Measurements from ENCODE around the gene ZEB1. TPM values are rescaled to one million over a fixed set of nuclear protein-coding genes. Genes with fewer than 3 reads are reported as not detected.

Gene ZEB1
- total RNA-seq (2021) (1.0 and 1.4 TPM in 2 replicates), Bru-seq, nascent RNA (percentile 33 among the genes with signal in this experiment), BruChase-seq, experiment 1, labeled RNA remaining after a 2-hour chase (percentile 43 among the genes with signal in this experiment), BruChase-seq, experiment 2, labeled RNA remaining after a 6-hour chase (percentile 52 among the genes with signal in this experiment)
- long read RNA-seq, result 0 reads

GRCh38 chr10:31318854-31319601 is at the start of gene ZEB1:
Gene ZEB1 (plus strand): TSS chr10:31319216. CDS start chr10:31319235, 19 bp downstream.
- no peaks in the 10 kb centered on the region for H3F3A ChIP-seq (ENCODE audit: insufficient read depth, low read depth)
- ChIA-PET CTCF (no interaction called here), POLR2A (ENCODE audit: unreplicated experiment) (no interaction called here)
- intact Hi-C loops (cut with micrococcal nuclease; ENCODE audit: unreplicated experiment), result loop anchor here (1.0 kb wide), 3 partner anchors 185 to 535 kb away; no protein-coding TSS in a partner anchor
- H3K9me3 ChIP-seq (ENCODE audit: insufficient read depth, low read depth), result no peaks in the 10 kb centered on the region
- H3K4me2 ChIP-seq, result peak within 1 kb of the TSS; percentile 83
- peak; percentile 66 to 77 for DNase-seq
- no peaks in the 10 kb centered on the region for H3K36me3 ChIP-seq (ENCODE audit: low read depth)
- peak within 1 kb of the TSS; percentile 93 for H2AFZ ChIP-seq
- H4K20me1 ChIP-seq (ENCODE audit: insufficient read depth), result no peaks in the 10 kb centered on the region
- H3K9me2 ChIP-seq (ENCODE audit: insufficient read depth), result no peaks in the 10 kb centered on the region
- no TSS peak for BruUV-seq (replicated peaks)
- H3K4me1 ChIP-seq (replicated peaks; ENCODE audit: insufficient read depth), result no peaks in the 10 kb centered on the region; the same call in 1 of the 2 replicates
- H3K4me3 ChIP-seq, result peak within 1 kb of the TSS; percentile 84
- peak within 1 kb of the TSS; percentile 65 for H3K27ac ChIP-seq
- peaks cover 6% of the 10 kb centered on the region; the same call in 1 of the 2 replicates for H3K79me2 ChIP-seq (ENCODE audit: low read depth)
- TF ChIP-seq EZH2 (IDR thresholded peaks at IDR 0.05; ENCODE audit: low read depth) (no peak), CTCF (conservative IDR thresholded peaks at IDR 0.05) (no peak)
- H3K27me3 ChIP-seq (ENCODE audit: insufficient read depth, low read depth), result 0 out of 2 replicates have a peak, but pooled peaks cover 4% of the 10 kb centered on the region

- no peak overlapping the region for H3K4me2 ChIP-seq
- H4K20me1 ChIP-seq (ENCODE audit: insufficient read depth), result no peaks in the 10 kb centered on the region
- no peak overlapping the region for H2AFZ ChIP-seq
- CTCF ChIA-PET, result no interaction called here
- POLR2A ChIA-PET (ENCODE audit: unreplicated experiment), result no interaction called here
- TF ChIP-seq EZH2 (IDR thresholded peaks at IDR 0.05; ENCODE audit: low read depth), result no peak
- no peak overlapping the region for H3K27ac ChIP-seq
- DNase-seq, result no peak
- no peaks in the 10 kb centered on the region for H3K36me3 ChIP-seq (ENCODE audit: low read depth)
- no peaks in the 10 kb centered on the region for H3K9me2 ChIP-seq (ENCODE audit: insufficient read depth)
- no peaks in the 10 kb centered on the region for H3F3A ChIP-seq (ENCODE audit: insufficient read depth, low read depth)
- H3K4me3 ChIP-seq, result no peak overlapping the region
- BruUV-seq (replicated peaks), result no TSS peak
- intact Hi-C loops (cut with micrococcal nuclease; ENCODE audit: unreplicated experiment), result no loop called here
- no peaks in the 10 kb centered on the region for H3K4me1 ChIP-seq (replicated peaks; ENCODE audit: insufficient read depth)
- no peaks in the 10 kb centered on the region for H3K27me3 ChIP-seq (ENCODE audit: insufficient read depth, low read depth)
- no peaks in the 10 kb centered on the region for H3K9me3 ChIP-seq (ENCODE audit: insufficient read depth, low read depth)
- H3K79me2 ChIP-seq (ENCODE audit: low read depth), result no peaks in the 10 kb centered on the region
Observed at GRCh38 chr10:31270954-31271353, 48.1 kb upstream of the ZEB1 start.

- DNase-seq, result no peak
- no TSS peak for BruUV-seq (replicated peaks)
- H3K9me2 ChIP-seq (ENCODE audit: insufficient read depth), result no peaks in the 10 kb centered on the region
- ChIA-PET POLR2A (ENCODE audit: unreplicated experiment) (no interaction called here), CTCF (no interaction called here)
- no peaks in the 10 kb centered on the region for H3K79me2 ChIP-seq (ENCODE audit: low read depth)
- no peaks in the 10 kb centered on the region for H3K4me1 ChIP-seq (replicated peaks; ENCODE audit: insufficient read depth)
- no peak overlapping the region for H3K4me2 ChIP-seq
- no peaks in the 10 kb centered on the region for H4K20me1 ChIP-seq (ENCODE audit: insufficient read depth)
- H3F3A ChIP-seq (ENCODE audit: insufficient read depth, low read depth), result no peaks in the 10 kb centered on the region
- no peaks in the 10 kb centered on the region for H3K36me3 ChIP-seq (ENCODE audit: low read depth)
- no peaks in the 10 kb centered on the region for H3K27me3 ChIP-seq (ENCODE audit: insufficient read depth, low read depth)
- no peak overlapping the region for H3K27ac ChIP-seq
- H2AFZ ChIP-seq, result no peak overlapping the region
- no peaks in the 10 kb centered on the region for H3K9me3 ChIP-seq (ENCODE audit: insufficient read depth, low read depth)
- TF ChIP-seq EZH2 (IDR thresholded peaks at IDR 0.05; ENCODE audit: low read depth) (no peak), CTCF (conservative IDR thresholded peaks at IDR 0.05) (no peak)
- no peak overlapping the region for H3K4me3 ChIP-seq
- intact Hi-C loops (cut with micrococcal nuclease; ENCODE audit: unreplicated experiment), result no loop called here
Observed at GRCh38 chr10:31272841-31273240, 46.2 kb upstream of the ZEB1 start.

Measured in PC-9 (cell line).